ENCODE results near the gene PTPN23.
A peak's percentile ranks its signal among the peaks of the same experiment; 100 is the strongest.
"Not testable (repeated sequence)": the region's sequence is repeated elsewhere in the genome, so short reads cannot be mapped to it uniquely, and the experiment has no call there.

Gene PTPN23

DNA sequence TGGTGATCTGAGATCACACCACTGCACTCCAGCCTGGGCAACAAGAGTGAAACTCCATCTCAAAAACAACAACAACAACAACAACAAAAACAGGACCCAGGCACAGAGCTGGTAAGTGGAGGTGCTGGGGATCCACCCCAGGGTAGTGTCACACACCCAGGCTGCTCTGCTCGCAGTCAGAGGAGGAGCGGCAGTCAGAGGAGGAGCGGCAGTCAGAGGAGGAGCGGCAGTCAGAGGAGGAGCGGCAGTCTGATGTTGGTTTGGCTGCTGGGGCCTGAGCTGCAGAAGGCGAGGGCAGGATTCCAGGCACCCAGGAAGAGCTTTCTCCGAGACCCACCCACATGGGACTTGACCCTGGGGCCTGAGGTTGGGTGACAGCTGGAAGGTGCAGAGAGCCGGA lies 10.8 kb upstream of the PTPN23 start:
- not testable (repeated sequence) for H3K36me3 ChIP-seq (ENCODE audit: control insufficient read depth, insufficient read depth, low read length); H3K27me3 ChIP-seq (replicated peaks; ENCODE audit: control insufficient read depth, insufficient read depth, low read length, poor library complexity, severe bottlenecking); H3K27ac ChIP-seq (ENCODE audit: insufficient read depth, low read length, poor library complexity, severe bottlenecking); DNase-seq; H3K9me3 ChIP-seq (ENCODE audit: control insufficient read depth, low read length); H3K4me1 ChIP-seq (ENCODE audit: control insufficient read depth, insufficient read depth, low read length, poor library complexity, severe bottlenecking); H3K4me3 ChIP-seq (ENCODE audit: insufficient read depth, low read depth, low read length, poor library complexity, severe bottlenecking)

DNA sequence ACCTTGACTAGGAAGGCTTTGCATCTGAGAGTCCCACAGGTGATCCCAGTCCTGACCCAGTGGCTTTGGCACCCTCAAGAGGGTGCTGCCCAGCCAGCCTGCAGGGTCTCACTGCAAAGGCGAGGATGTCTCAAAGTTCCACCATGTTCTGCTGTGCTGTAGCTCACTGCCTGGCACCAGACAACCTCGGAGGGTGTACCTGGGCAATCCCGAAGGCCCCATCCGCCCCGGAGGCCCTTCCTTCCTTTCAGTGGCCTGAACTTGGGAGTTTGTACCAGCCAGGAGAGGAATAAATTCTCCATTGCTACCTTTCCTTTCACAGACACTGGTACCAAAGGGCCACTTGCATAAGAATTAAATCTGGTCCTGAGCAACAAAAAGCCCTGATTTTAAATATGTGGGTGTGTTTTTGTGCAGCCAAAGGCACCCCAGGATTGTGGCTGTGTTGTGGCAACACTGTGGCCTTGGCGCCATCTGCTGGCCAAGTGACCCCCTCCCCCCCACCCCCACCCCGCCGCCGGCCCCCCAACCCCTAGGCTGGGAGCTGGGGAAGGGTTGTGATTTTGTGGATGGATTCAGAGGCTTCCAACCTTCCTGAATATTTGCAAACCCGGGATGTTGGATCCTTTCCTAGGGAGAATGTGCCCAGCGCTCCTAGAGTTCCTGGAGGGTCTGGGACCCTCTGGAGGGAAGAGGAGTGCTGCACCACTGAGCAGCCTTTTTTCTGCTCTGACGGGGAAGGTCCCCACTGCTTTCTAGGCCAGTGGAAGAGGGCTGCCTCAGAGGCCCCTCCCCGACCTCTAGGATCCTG lies 9.7 kb upstream of the PTPN23 start:
- peak in 1 of 3 donors; percentile 10 for DNase-seq
- no peaks in the 10 kb centered on the region for H3K9me3 ChIP-seq (ENCODE audit: control insufficient read depth, low read length)
- no peaks in the 10 kb centered on the region for H3K36me3 ChIP-seq (ENCODE audit: control insufficient read depth, insufficient read depth, low read length)
- no peak overlapping the region for H3K27ac ChIP-seq (ENCODE audit: insufficient read depth, low read length, poor library complexity, severe bottlenecking)
- H3K4me3 ChIP-seq (ENCODE audit: insufficient read depth, low read depth, low read length, poor library complexity, severe bottlenecking): no peak overlapping the region
- H3K4me1 ChIP-seq (ENCODE audit: control insufficient read depth, insufficient read depth, low read length, poor library complexity, severe bottlenecking): no peaks in the 10 kb centered on the region
- H3K27me3 ChIP-seq (replicated peaks; ENCODE audit: control insufficient read depth, insufficient read depth, low read length, poor library complexity, severe bottlenecking): no peaks in the 10 kb centered on the region

DNA sequence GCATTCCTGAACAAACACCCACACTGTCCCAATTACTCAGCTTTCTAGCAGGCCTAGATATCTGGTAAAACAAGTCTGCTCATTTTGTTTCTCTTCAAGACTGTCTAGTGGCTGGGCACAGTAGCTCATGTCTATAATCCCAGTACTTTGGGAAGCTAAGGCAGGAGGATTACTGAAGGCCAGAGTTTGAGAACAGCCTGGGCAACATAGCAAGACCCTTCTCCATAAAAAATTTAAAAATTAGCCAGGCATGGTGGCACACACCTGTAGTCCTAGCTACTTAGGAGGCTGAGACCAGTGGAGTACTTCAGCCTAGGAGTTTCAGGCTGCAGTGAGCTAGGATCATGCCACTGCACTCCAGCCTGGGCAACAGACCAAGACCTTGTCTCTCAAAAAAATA lies 6.2 kb upstream of the PTPN23 start:
- Histone ChIP-seq H3K9me3 (ENCODE audit: control insufficient read depth, low read length) (no peaks in the 10 kb centered on the region), H3K36me3 (ENCODE audit: control insufficient read depth, insufficient read depth, low read length) (no peaks in the 10 kb centered on the region), H3K4me1 (ENCODE audit: control insufficient read depth, insufficient read depth, low read length, poor library complexity, severe bottlenecking) (peaks cover 3% of the 10 kb centered on the region), H3K4me3 (ENCODE audit: insufficient read depth, low read depth, low read length, poor library complexity, severe bottlenecking) (no peak overlapping the region), H3K27ac (ENCODE audit: insufficient read depth, low read length, poor library complexity, severe bottlenecking) (no peak overlapping the region), H3K27me3 (replicated peaks; ENCODE audit: control insufficient read depth, insufficient read depth, low read length, poor library complexity, severe bottlenecking) (no peaks in the 10 kb centered on the region)
- DNase-seq: no peak

DNA sequence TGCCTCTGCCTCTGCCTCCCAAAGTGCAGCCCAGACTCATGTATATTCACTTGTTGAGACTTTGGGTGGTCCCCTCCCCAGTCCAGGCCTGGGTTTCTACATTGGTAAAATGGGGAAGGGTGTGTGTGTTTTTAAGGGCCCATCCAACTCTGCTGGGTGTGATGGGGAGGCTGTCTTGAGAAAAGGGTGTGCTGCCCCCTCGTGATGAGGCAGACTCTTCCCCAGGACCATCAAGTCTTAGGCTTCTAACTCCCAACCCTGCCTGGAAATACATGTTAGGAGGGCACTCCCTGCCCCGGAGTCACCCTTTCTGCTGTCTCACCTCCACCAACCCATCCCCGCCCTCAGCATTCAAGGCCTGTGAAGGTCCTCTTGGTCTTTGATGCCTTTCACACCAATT lies 4.4 kb upstream of the PTPN23 start:
- Histone ChIP-seq H3K4me1 (ENCODE audit: control insufficient read depth, insufficient read depth, low read length, poor library complexity, severe bottlenecking) (peaks cover 11% of the 10 kb centered on the region), H3K27ac (ENCODE audit: insufficient read depth, low read length, poor library complexity, severe bottlenecking) (no peak overlapping the region), H3K36me3 (ENCODE audit: control insufficient read depth, insufficient read depth, low read length) (no peaks in the 10 kb centered on the region), H3K4me3 (ENCODE audit: insufficient read depth, low read depth, low read length, poor library complexity, severe bottlenecking) (no peak overlapping the region), H3K27me3 (replicated peaks; ENCODE audit: control insufficient read depth, insufficient read depth, low read length, poor library complexity, severe bottlenecking) (no peaks in the 10 kb centered on the region), H3K9me3 (ENCODE audit: control insufficient read depth, low read length) (no peaks in the 10 kb centered on the region)
- DNase-seq: no peak

DNA sequence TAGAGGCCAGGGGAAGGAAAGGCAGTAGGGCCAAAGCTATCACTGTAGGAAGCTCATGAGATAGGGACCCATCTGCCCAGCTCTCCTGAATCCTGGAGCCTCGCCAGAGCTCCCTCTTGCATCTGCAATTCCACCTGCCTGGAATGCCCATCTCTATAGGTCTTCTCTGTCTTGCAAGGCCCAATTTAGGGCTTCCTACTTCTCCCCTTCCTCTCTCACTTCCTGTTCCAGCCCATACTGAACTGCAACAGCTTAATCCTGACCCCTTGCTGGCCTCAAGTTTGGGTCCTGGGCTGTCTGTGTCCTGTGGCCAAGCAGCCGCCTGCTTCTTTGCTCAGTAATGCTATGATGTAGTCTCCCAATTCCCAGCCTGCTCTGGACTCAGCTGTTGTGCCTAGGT lies 3.6 kb upstream of the PTPN23 start:
- no peaks in the 10 kb centered on the region for H3K27me3 ChIP-seq (replicated peaks; ENCODE audit: control insufficient read depth, insufficient read depth, low read length, poor library complexity, severe bottlenecking)
- DNase-seq: no peak
- no peak overlapping the region for H3K27ac ChIP-seq (ENCODE audit: insufficient read depth, low read length, poor library complexity, severe bottlenecking)
- H3K36me3 ChIP-seq (ENCODE audit: control insufficient read depth, insufficient read depth, low read length): no peaks in the 10 kb centered on the region
- no peak overlapping the region for H3K4me3 ChIP-seq (ENCODE audit: insufficient read depth, low read depth, low read length, poor library complexity, severe bottlenecking)
- H3K9me3 ChIP-seq (ENCODE audit: control insufficient read depth, low read length): no peaks in the 10 kb centered on the region
- peaks cover 18% of the 10 kb centered on the region for H3K4me1 ChIP-seq (ENCODE audit: control insufficient read depth, insufficient read depth, low read length, poor library complexity, severe bottlenecking)

DNA sequence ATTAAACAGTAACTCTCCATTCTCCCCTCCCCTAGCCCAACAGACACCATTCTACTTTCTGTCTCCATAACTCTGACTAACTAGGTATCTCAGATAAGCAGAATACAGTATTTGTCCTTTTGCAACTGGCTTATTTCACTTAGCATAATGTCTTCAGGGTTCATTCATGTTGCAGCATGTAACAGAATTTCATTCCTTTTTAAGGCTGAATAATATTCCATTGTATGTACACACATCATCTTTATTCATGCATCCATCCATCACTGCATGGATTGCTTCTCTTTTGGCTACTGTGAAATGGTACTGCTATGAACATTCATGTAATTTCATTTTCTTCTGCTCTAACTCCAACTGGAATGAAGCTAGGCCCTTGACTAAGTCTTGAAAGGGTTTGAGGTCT lies 2.0 kb upstream of the PTPN23 start:
- H3K4me3 ChIP-seq (ENCODE audit: insufficient read depth, low read depth, low read length, poor library complexity, severe bottlenecking): no peak overlapping the region
- no peaks in the 10 kb centered on the region for H3K36me3 ChIP-seq (ENCODE audit: control insufficient read depth, insufficient read depth, low read length)
- no peaks in the 10 kb centered on the region for H3K27me3 ChIP-seq (replicated peaks; ENCODE audit: control insufficient read depth, insufficient read depth, low read length, poor library complexity, severe bottlenecking)
- peaks cover 18% of the 10 kb centered on the region for H3K4me1 ChIP-seq (ENCODE audit: control insufficient read depth, insufficient read depth, low read length, poor library complexity, severe bottlenecking)
- H3K27ac ChIP-seq (ENCODE audit: insufficient read depth, low read length, poor library complexity, severe bottlenecking): no peak overlapping the region
- H3K9me3 ChIP-seq (ENCODE audit: control insufficient read depth, low read length): no peaks in the 10 kb centered on the region
- DNase-seq: no peak

DNA sequence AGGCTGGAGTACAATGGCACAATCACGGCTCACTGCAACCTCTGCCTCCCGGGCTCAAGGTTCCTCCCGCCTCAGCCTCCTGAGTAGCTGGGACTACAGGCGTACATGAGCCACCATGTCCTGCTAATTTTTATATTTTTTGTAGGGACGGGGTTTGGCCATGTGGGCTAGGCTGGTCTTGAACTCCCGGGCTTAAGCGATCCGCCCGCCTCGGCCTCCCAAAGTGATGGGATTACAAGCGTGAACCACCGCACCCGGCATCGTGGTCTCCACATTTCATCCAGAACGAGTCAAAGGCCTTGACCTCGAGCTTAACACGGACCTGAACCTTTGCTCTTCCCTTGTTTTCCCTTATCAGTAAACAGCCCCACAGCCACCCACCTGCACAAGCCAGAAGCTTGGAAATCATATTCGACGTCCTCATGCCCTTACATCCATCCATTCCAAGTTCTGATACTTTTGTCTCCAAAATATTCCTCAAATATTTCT lies 1.4 kb upstream of the PTPN23 start:
- Histone ChIP-seq H3K27me3 (replicated peaks; ENCODE audit: control insufficient read depth, insufficient read depth, low read length, poor library complexity, severe bottlenecking) (no peaks in the 10 kb centered on the region), H3K4me3 (ENCODE audit: insufficient read depth, low read depth, low read length, poor library complexity, severe bottlenecking) (peak overlapping the region; percentile 94), H3K27ac (ENCODE audit: insufficient read depth, low read length, poor library complexity, severe bottlenecking) (no peak overlapping the region), H3K9me3 (ENCODE audit: control insufficient read depth, low read length) (no peaks in the 10 kb centered on the region), H3K4me1 (ENCODE audit: control insufficient read depth, insufficient read depth, low read length, poor library complexity, severe bottlenecking) (peaks cover 18% of the 10 kb centered on the region), H3K36me3 (ENCODE audit: control insufficient read depth, insufficient read depth, low read length) (no peaks in the 10 kb centered on the region)
- DNase-seq: no peak

DNA sequence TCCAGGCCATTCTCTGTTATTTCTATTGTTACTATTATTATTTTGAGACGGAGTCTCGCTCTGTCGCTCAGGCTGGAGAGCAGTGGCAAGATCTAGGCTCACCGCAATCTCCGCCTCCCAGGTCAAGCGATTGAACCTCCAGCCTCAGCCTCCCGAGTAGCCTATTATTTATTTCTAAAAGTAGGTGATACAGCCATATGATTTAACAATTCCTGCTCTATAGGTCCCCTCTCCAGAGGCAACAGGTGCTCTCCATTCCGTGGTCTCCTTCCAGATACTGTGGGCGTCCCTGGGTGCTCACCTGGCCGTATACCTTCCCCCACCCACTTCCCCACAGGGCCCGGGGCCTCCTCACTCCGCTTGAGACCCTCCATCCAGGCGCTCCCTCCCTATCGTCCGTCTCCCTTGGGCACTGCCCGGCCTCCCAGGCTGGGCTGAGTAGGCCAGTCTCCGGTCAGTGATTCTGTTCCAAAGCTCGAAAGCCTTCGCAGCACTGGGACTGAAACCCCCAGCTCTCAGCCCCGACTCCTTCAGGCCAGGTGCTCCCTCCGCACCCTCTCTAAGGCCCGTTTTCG lies 708 bp upstream of the PTPN23 start:
- no peaks in the 10 kb centered on the region for H3K27me3 ChIP-seq (replicated peaks; ENCODE audit: control insufficient read depth, insufficient read depth, low read length, poor library complexity, severe bottlenecking)
- no peaks in the 10 kb centered on the region for H3K36me3 ChIP-seq (ENCODE audit: control insufficient read depth, insufficient read depth, low read length)
- peak in 1 of 3 donors; percentile 1 for DNase-seq
- peak overlapping the region; percentile 93 for H3K27ac ChIP-seq (ENCODE audit: insufficient read depth, low read length, poor library complexity, severe bottlenecking)
- no peaks in the 10 kb centered on the region for H3K9me3 ChIP-seq (ENCODE audit: control insufficient read depth, low read length)
- H3K4me1 ChIP-seq (ENCODE audit: control insufficient read depth, insufficient read depth, low read length, poor library complexity, severe bottlenecking): peaks cover 18% of the 10 kb centered on the region
- peak overlapping the region; percentile 94 for H3K4me3 ChIP-seq (ENCODE audit: insufficient read depth, low read depth, low read length, poor library complexity, severe bottlenecking)

DNA sequence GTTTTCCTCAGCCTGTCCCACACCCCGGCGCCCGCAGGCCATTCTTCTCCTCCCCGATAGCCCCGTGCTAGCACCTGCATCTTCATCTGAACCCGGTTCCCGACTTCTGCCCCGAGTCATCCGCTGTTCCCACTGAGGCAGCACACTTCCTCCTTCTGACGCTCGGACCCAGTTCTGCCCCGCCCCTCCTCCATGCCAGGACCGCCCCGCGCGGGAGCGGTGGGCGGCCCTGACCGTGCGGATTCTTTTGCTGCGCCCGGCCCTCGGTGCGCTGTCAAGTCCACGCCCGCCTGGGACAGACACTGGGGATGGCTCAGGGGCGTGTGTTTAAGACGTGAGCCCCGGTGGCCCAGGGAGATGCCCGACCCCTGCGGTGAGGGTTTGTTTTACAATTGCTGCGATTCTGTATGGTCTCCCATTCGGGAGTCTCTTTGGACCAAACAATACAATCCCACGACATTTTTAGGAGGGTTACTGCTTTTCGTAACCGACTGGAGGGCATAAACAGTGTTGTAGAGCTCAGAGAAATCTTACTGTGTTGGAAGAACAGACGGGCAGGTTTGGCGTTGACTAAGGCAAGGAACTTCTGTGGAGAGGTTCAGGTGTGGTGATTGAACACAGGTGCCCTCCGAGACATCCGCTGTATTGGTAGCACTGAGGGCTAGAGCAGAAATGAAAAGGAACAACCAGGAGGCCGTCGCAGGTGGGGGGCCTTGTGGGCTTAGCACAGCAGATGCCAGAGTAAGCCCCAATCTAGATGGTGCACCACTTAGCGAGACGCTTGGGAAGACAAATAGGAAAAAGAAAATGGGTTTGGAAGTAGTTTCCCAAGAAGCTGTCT lies 716 bp downstream of the PTPN23 start:
- Histone ChIP-seq H3K4me1 (ENCODE audit: control insufficient read depth, insufficient read depth, low read length, poor library complexity, severe bottlenecking) (peaks cover 18% of the 10 kb centered on the region), H3K27me3 (replicated peaks; ENCODE audit: control insufficient read depth, insufficient read depth, low read length, poor library complexity, severe bottlenecking) (no peaks in the 10 kb centered on the region), H3K9me3 (ENCODE audit: control insufficient read depth, low read length) (no peaks in the 10 kb centered on the region), H3K4me3 (ENCODE audit: insufficient read depth, low read depth, low read length, poor library complexity, severe bottlenecking) (peak overlapping the region; percentile 94), H3K27ac (ENCODE audit: insufficient read depth, low read length, poor library complexity, severe bottlenecking) (peak overlapping the region; percentile 93), H3K36me3 (ENCODE audit: control insufficient read depth, insufficient read depth, low read length) (no peaks in the 10 kb centered on the region)
- DNase-seq: peak; percentile 46 to 61 (median 55)

DNA sequence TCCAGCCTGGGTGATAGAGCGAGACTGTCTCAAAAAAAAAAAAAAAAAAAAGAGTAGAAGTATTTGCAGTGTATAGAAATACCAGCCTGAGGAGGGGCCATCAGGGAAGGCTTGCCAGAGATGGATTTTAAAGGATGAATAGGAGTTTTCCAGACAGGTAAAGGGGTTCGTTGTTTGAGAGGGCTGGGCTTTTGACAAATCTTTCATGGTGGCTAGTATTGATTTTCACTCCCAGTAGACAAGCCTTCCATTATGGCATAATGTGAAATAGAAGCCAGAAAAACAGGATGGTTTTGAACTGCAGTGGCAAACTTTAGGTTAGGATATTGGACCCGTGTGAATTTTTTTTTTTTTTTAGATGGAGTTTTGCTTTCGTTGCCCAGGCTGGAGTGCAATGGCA lies 3.6 kb downstream of the PTPN23 start:
- Histone ChIP-seq H3K4me1 (ENCODE audit: control insufficient read depth, insufficient read depth, low read length, poor library complexity, severe bottlenecking) (peaks cover 17% of the 10 kb centered on the region), H3K36me3 (ENCODE audit: control insufficient read depth, insufficient read depth, low read length) (peaks cover 4% of the 10 kb centered on the region), H3K4me3 (ENCODE audit: insufficient read depth, low read depth, low read length, poor library complexity, severe bottlenecking) (no peak overlapping the region), H3K9me3 (ENCODE audit: control insufficient read depth, low read length) (no peaks in the 10 kb centered on the region), H3K27me3 (replicated peaks; ENCODE audit: control insufficient read depth, insufficient read depth, low read length, poor library complexity, severe bottlenecking) (no peaks in the 10 kb centered on the region), H3K27ac (ENCODE audit: insufficient read depth, low read length, poor library complexity, severe bottlenecking) (no peak overlapping the region)
- DNase-seq: no peak
